GM21786 (cell line): ENCODE measurements around the gene PASK.

ENCODE experiments used
- ATAC-seq: cut with Tn5 transposase; IDR thresholded peaks from one replicate; pipeline ENCODE4 v1.9.1; 2021; ENCODE audit not compliant: unreplicated experiment

PASK gene

GRCh38 chr2:241180495-241180894 is 31.2 kb upstream of the PASK start:
- ATAC-seq = no peak

DNA sequence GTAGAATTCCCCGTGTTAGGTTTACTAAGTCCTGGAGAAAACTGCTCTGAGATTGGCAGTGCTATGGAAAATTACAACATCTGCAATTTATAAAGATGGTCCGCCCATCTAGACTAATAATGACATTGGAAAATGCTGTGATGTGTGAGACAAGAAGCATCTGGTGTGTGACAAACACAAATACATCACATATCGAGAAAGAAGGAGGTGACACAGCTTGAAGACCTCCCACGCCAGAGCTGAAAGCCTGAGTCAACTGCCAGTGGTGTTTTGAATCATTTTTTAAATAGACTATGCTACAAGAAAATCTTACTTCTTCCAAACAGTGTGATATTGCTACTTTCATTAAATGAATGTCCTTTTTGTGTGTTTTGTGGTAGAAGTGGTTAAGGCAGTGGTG is 30.6 kb upstream of the PASK start:
- ATAC-seq = no peak

DNA sequence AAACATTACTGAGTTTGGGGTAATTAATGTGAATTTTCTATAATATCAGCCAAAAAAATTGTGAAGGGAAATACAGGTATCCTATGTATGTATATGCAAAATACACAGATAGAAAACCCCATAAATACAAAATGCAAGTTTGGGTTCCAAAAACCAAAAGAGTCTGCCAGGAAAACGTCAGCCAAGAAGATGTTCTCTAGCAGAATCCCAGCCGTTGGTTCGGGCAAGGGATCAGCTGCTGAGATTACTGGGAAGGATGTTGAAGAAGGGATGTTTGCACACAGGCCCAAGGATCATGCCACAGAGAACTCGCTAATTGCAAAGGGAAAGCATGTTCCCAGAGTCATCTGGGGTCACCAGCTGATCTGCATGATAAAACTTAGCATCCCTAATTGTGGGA is 29.7 kb upstream of the PASK start:
- no peak for ATAC-seq

- no peak for ATAC-seq
Observed at GRCh38 chr2:241177526-241178334, 28.5 kb upstream of the PASK start.

GRCh38 chr2:241173557-241173956 is 24.3 kb upstream of the PASK start:
- ATAC-seq = no peak

GRCh38 chr2:241168366-241168765 is 19.1 kb upstream of the PASK start:
- ATAC-seq = no peak

DNA sequence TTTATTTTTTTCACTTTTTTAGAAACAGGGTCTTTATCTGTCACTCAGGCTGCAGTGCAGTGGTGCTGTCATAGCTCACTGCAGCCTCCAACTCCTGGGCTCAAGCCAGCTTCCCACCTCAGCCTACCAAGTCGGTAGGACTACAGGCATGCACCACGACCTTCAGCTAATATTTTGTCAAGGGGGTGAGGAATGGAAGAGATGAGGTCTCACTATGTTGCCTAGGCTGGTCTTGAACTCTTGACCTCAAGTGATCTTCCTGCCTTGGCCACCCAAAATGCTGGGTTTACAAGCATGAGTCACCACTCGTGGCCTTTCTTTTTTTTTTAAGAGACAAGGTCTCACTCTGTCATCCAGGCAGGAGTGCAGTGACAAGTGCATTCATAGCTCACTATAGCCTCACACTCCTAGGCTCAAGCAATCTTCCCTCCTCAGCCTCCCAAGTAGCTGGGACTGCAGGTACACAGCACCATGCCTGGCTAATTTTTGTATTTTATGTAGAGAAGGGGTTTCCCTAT is 14.4 kb upstream of the PASK start:
- ATAC-seq = no peak

GRCh38 chr2:241161646-241162281 is 12.5 kb upstream of the PASK start:
- no peak for ATAC-seq

GRCh38 chr2:241160318-241160717 is 11.0 kb upstream of the PASK start:
- no peak for ATAC-seq

- no peak for ATAC-seq
Observed at GRCh38 chr2:241159116-241159515, 9.8 kb upstream of the PASK start.

- ATAC-seq = no peak
Observed at GRCh38 chr2:241158546-241158900, 9.3 kb upstream of the PASK start.

DNA sequence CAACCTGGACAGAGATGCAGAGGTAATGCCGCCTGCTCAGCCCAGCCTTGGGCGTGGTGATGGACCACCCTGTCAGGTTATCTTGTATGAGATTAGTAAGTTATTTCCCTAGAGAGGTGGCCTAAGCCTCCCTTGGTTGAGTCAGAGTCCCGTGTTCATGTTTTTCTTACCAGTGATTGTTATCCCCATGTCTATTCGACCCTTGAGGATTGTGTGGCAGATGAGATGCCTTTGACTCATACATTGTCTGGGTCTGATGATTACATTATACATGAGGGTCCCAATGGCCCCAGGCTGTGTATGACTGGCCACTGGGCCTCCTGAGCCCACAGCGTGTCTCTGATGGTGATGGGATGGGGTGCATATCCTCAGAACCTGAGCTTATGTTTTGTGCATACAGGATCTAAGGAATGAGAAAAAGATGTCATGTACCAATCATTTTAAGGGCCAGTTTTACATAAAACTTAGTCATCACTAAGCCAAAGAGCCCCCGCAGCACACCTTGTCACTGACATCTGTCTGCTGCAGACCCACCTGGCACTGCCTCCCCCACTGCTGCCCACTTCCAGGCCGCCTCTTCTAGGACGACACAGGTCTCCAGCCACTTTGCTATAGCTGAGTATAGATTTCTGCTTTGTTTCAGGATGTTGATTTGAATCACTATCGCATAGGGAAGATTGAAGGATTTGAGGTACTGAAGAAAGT is 8.7 kb upstream of the PASK start:
- no peak for ATAC-seq

- no peak for ATAC-seq
Observed at GRCh38 chr2:241156971-241157441, 7.7 kb upstream of the PASK start.

GRCh38 chr2:241155936-241156335 is 6.7 kb upstream of the PASK start:
- ATAC-seq = no peak

DNA sequence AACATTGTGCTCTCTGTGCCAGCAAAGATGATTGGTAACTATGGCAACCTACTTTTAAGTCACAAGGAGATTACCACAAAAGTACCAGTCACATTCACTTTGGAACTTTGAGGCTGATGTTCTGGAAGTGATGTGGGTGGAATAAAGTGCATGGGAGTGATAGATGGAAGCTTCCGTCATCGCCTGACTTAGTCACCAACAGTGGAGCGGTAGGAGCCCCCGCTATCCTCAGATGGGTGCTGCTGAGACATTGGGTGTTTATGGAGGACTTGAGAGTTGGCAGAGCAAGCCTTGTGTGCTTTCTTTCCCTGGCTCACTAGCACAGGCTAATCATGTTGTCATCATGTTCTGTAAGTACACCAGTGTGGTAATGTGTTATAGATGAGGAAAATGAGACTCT is 5.6 kb upstream of the PASK start:
- ATAC-seq = no peak

DNA sequence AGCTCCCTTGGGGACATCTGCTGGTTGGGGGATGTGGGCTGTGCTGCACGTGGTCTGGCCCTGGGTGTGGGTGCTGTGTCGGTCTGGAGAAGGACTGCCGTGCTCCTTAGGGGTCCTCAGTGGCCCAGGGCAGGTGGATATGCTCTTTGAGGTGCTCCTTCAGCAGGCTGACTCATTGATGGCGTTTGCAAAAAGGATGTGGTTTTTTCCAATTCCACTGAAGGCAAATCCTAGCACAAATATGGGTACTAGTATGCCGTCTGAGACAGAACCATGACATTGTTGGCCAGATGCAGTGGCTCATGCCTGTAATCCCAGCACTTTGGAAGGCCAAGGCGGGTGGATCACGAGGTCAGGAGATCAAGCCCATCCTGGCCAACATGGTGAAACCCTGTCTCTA is 4.3 kb upstream of the PASK start:
- no peak for ATAC-seq

GRCh38 chr2:241151934-241152660 is 2.8 kb upstream of the PASK start:
- ATAC-seq = no peak

GRCh38 chr2:241150660-241151530 is 1.6 kb upstream of the PASK start:
- no peak for ATAC-seq

- peak; percentile 66 for ATAC-seq
Observed at GRCh38 chr2:241149925-241150659, 820 bp upstream of the PASK start, which contains the start of gene PPP1R7. TSS of gene PPP1R7 (plus strand) at chr2:241150467. CDS start at chr2:241150496, 29 bp downstream.

- ATAC-seq = peak; percentile 8
Observed at GRCh38 chr2:241149675-241149924, 328 bp upstream of the PASK start.
